ENCODE measurements around the gene VHLL.

The VHLL gene

GRCh38 chr1:156276532-156276931, 22.6 kb downstream of the VHLL start:
- no peak for TF ChIP-seq Cebpa-rat (IDR thresholded peaks at IDR 0.05)
- peaks cover 82 to 96% (median 91%) of the 10 kb centered on the region in 11 experiments for H3K36me3 ChIP-seq

GRCh38 chr1:156270314-156270713, 28.8 kb downstream of the VHLL start:
- Histone ChIP-seq H3K4me1 (no peaks in the 10 kb centered on the region), H4K20me1 (peaks cover 0 to 100% (median 83%) of the 10 kb centered on the region in 11 experiments; a peak in 17 of 22 replicates), H3K4me2 (no peak overlapping the region), H3K4me3 (no peak overlapping the region), H3K36me3 (peaks cover 100% of the 10 kb centered on the region in 11 experiments), H3K9ac (no peak overlapping the region), H3K27ac (no peak overlapping the region), H3K9me3 (replicated peaks in 1 of 11) (no peaks in the 10 kb centered on the region), H3K27me3 (no peaks in the 10 kb centered on the region)
- TF ChIP-seq Cebpa-rat (IDR thresholded peaks at IDR 0.05) = no peak

More at GRCh38 chr1:156276532-156276931, 22.6 kb downstream of the VHLL start:
- H3K9ac ChIP-seq = peak overlapping the region in 3 of 11 experiments; percentile 2 to 25 (median 5); a peak in 2 of 22 replicates
- H3K9me3 ChIP-seq (replicated peaks in 1 of 11) = no peaks in the 10 kb centered on the region
- peaks cover 18 to 32% (median 24%) of the 10 kb centered on the region in 10 experiments for H3K4me1 ChIP-seq
- peaks cover 42 to 99% (median 87%) of the 10 kb centered on the region in 11 experiments for H4K20me1 ChIP-seq
- H3K4me3 ChIP-seq = no peak overlapping the region
- no peaks in the 10 kb centered on the region for H3K27me3 ChIP-seq
- H3K4me2 ChIP-seq = 0 out of 22 replicates have a peak overlapping the region, but pooled peaks of 1 of the 11 experiments have one; percentile 0
- H3K27ac ChIP-seq = no peak overlapping the region; a peak in 1 of 22 replicates

GRCh38 chr1:156268336-156268735, 30.8 kb downstream of the VHLL start:
- no peak for TF ChIP-seq Cebpa-rat (IDR thresholded peaks at IDR 0.05)
- no peak overlapping the region for H3K27ac ChIP-seq
- no peaks in the 10 kb centered on the region for H3K4me1 ChIP-seq
- peaks cover 98 to 100% (median 100%) of the 10 kb centered on the region in 11 experiments for H3K36me3 ChIP-seq
- no peak overlapping the region for H3K4me3 ChIP-seq
- no peaks in the 10 kb centered on the region for H3K27me3 ChIP-seq
- H3K9ac ChIP-seq = no peak overlapping the region
- H4K20me1 ChIP-seq = peaks cover 0 to 96% (median 76%) of the 10 kb centered on the region in 11 experiments; a peak in 17 of 22 replicates
- no peak overlapping the region for H3K4me2 ChIP-seq
- H3K9me3 ChIP-seq (replicated peaks in 1 of 11) = no peaks in the 10 kb centered on the region

- Histone ChIP-seq H3K9me3 (replicated peaks in 1 of 11) (no peaks in the 10 kb centered on the region), H3K36me3 (peaks cover 98 to 100% (median 100%) of the 10 kb centered on the region in 11 experiments), H3K4me3 (no peak overlapping the region), H3K9ac (no peak overlapping the region), H3K4me2 (no peak overlapping the region), H3K4me1 (no peaks in the 10 kb centered on the region), H3K27ac (no peak overlapping the region), H3K27me3 (no peaks in the 10 kb centered on the region), H4K20me1 (peaks cover 0 to 98% (median 80%) of the 10 kb centered on the region in 11 experiments; a peak in 17 of 22 replicates)
- no peak for TF ChIP-seq Cebpa-rat (IDR thresholded peaks at IDR 0.05)
Observed at GRCh38 chr1:156266051-156266450, 33.1 kb downstream of the VHLL start.

GRCh38 chr1:156263288-156263655, 35.8 kb downstream of the VHLL start:
- H3K9ac ChIP-seq = no peak overlapping the region
- H3K9me3 ChIP-seq (replicated peaks in 1 of 11) = no peaks in the 10 kb centered on the region
- no peaks in the 10 kb centered on the region for H3K27me3 ChIP-seq
- H3K4me3 ChIP-seq = no peak overlapping the region
- H3K4me1 ChIP-seq = peaks cover 0 to 7% (median 0%) of the 10 kb centered on the region in 10 experiments; a peak in 4 of 20 replicates
- no peak overlapping the region for H3K27ac ChIP-seq
- no peak overlapping the region for H3K4me2 ChIP-seq
- peaks cover 98 to 100% (median 100%) of the 10 kb centered on the region in 11 experiments for H3K36me3 ChIP-seq
- TF ChIP-seq Cebpa-rat (IDR thresholded peaks at IDR 0.05) = no peak
- H4K20me1 ChIP-seq = peaks cover 0 to 98% (median 80%) of the 10 kb centered on the region in 11 experiments; a peak in 18 of 22 replicates

- Histone ChIP-seq H3K27ac (no peak overlapping the region), H3K9ac (no peak overlapping the region), H3K4me3 (no peak overlapping the region), H3K4me1 (peaks cover 0 to 13% (median 4%) of the 10 kb centered on the region in 10 experiments; a peak in 10 of 20 replicates), H3K27me3 (no peaks in the 10 kb centered on the region), H3K4me2 (no peak overlapping the region), H3K36me3 (peaks cover 98 to 100% (median 100%) of the 10 kb centered on the region in 11 experiments), H3K9me3 (replicated peaks in 1 of 11) (no peaks in the 10 kb centered on the region), H4K20me1 (peaks cover 0 to 98% (median 80%) of the 10 kb centered on the region in 11 experiments; a peak in 18 of 22 replicates)
- no peak for TF ChIP-seq Cebpa-rat (IDR thresholded peaks at IDR 0.05)
Observed at GRCh38 chr1:156262461-156263287, 36.4 kb downstream of the VHLL start.

- Histone ChIP-seq H3K27ac (no peak overlapping the region), H3K4me3 (no peak overlapping the region), H3K27me3 (no peaks in the 10 kb centered on the region), H3K9ac (peak overlapping the region in 2 of 11 experiments; percentile 30 to 48; a peak in 4 of 22 replicates), H3K4me2 (no peak overlapping the region), H4K20me1 (peaks cover 0 to 96% (median 83%) of the 10 kb centered on the region in 11 experiments; a peak in 18 of 22 replicates), H3K36me3 (peaks cover 98 to 100% (median 100%) of the 10 kb centered on the region in 11 experiments), H3K4me1 (peaks cover 0 to 18% (median 6%) of the 10 kb centered on the region in 10 experiments; a peak in 10 of 20 replicates), H3K9me3 (replicated peaks in 1 of 11) (no peaks in the 10 kb centered on the region)
- TF ChIP-seq Cebpa-rat (IDR thresholded peaks at IDR 0.05) = no peak
Observed at GRCh38 chr1:156260896-156261295, 38.2 kb downstream of the VHLL start.

GRCh38 chr1:156259805-156260204, 39.3 kb downstream of the VHLL start:
- no peak overlapping the region for H3K4me3 ChIP-seq
- H3K36me3 ChIP-seq = peaks cover 98 to 100% (median 100%) of the 10 kb centered on the region in 11 experiments
- H3K9me3 ChIP-seq (replicated peaks in 1 of 11) = no peaks in the 10 kb centered on the region
- peaks cover 0 to 94% (median 81%) of the 10 kb centered on the region in 11 experiments; a peak in 18 of 22 replicates for H4K20me1 ChIP-seq
- H3K4me2 ChIP-seq = no peak overlapping the region
- no peaks in the 10 kb centered on the region for H3K27me3 ChIP-seq
- peaks cover 0 to 18% (median 6%) of the 10 kb centered on the region in 10 experiments; a peak in 10 of 20 replicates for H3K4me1 ChIP-seq
- no peak overlapping the region for H3K27ac ChIP-seq
- peak overlapping the region in 2 of 11 experiments; percentile 3 to 30; a peak in 1 of 22 replicates for H3K9ac ChIP-seq
- no peak for TF ChIP-seq Cebpa-rat (IDR thresholded peaks at IDR 0.05)

GRCh38 chr1:156258859-156259258, 40.2 kb downstream of the VHLL start:
- Histone ChIP-seq H3K9ac (no peak overlapping the region), H4K20me1 (peaks cover 4 to 94% (median 88%) of the 10 kb centered on the region in 11 experiments; a peak in 19 of 22 replicates), H3K27me3 (no peaks in the 10 kb centered on the region), H3K4me3 (no peak overlapping the region), H3K27ac (no peak overlapping the region), H3K4me2 (no peak overlapping the region), H3K9me3 (replicated peaks in 1 of 11) (no peaks in the 10 kb centered on the region), H3K4me1 (peaks cover 0 to 18% (median 6%) of the 10 kb centered on the region in 10 experiments; a peak in 10 of 20 replicates), H3K36me3 (peaks cover 100% of the 10 kb centered on the region in 11 experiments)
- no peak for TF ChIP-seq Cebpa-rat (IDR thresholded peaks at IDR 0.05)

All from BLaER1 treated with 17β-estradiol and CSF1 and Interleukin-3, amounts not matched to agents 10 nM and 100 nM (cell line).